ENCODE measurements around the gene PTPRN2.

Gene PTPRN2

DNA sequence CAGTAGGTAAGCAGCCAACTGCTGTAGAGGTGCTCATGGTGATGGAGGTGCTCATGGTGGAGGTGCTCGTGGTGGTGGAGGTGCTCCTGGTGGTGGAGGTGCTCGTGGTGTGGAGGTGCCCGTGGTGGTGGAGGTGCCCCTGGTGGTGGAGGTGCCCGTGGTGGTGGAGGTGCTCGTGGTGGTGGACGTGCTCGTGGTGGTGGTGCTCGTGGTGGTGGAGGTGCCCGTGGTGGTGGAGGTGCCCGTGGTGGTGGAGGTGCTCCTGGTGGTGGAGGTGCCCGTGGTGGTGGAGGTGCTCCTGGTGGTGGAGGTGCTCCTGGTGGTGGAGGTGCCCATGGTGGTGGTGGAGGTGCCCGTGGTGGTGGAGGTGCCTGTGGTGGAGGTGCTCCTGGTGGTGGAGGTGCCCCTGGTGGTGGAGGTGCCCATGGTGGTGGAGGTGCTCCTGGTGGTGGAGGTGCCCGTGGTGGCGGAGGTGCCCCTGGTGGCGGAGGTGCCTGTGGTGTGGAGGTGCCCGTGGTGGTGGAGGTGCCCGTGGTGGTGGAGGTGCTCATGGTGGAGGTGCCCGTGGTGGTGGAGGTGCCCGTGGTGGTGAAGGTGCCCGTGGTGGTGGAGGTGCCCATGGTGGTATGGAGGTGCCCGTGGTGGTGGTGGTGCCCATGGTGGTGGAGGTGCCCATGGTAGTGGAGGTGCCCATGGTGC, 517.3 kb downstream of the PTPRN2 start:
- H3K4me3 ChIP-seq (ENCODE audit: low read depth, low read length): no peak overlapping the region
- no peak for DNase-seq (ENCODE audit: low read depth)
- TF ChIP-seq MYC (IDR thresholded peaks at IDR 0.05; ENCODE audit: low read depth, low read length): no peak
- TF ChIP-seq POLR2A (IDR thresholded peaks at IDR 0.05; ENCODE audit: extremely low read depth, insufficient read length): no peak
- TF ChIP-seq, protein P1, sequence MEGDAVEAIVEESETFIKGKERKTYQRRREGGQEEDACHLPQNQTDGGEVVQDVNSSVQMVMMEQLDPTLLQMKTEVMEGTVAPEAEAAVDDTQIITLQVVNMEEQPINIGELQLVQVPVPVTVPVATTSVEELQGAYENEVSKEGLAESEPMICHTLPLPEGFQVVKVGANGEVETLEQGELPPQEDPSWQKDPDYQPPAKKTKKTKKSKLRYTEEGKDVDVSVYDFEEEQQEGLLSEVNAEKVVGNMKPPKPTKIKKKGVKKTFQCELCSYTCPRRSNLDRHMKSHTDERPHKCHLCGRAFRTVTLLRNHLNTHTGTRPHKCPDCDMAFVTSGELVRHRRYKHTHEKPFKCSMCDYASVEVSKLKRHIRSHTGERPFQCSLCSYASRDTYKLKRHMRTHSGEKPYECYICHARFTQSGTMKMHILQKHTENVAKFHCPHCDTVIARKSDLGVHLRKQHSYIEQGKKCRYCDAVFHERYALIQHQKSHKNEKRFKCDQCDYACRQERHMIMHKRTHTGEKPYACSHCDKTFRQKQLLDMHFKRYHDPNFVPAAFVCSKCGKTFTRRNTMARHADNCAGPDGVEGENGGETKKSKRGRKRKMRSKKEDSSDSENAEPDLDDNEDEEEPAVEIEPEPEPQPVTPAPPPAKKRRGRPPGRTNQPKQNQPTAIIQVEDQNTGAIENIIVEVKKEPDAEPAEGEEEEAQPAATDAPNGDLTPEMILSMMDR (IDR thresholded peaks at IDR 0.05; ENCODE audit: low read depth, low read length): no peak
- TF ChIP-seq, protein P2, sequence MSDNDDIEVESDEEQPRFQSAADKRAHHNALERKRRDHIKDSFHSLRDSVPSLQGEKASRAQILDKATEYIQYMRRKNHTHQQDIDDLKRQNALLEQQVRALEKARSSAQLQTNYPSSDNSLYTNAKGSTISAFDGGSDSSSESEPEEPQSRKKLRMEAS (IDR thresholded peaks at IDR 0.05; ENCODE audit: low read depth, low read length): no peak

DNA sequence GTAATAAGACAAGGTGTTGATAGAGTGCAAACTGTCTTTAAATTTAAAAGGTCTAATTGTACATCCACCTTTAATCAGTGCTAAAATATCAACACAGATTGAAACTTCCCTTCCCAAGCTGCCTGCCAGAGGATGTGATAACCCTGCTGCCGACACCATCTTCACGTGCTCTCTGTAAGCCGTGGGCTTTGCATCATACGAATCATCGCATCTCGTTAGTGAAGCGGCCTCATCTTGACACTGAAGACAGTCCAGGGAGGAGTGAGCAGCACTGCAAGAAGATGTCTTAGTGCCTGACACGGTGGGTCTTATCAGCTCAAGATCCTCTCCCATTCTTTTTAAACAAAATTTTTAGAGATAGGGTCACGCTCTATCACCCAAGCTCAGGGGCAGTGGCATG, 518.8 kb downstream of the PTPRN2 start:
- no peak overlapping the region for H3K4me3 ChIP-seq (ENCODE audit: low read depth, low read length)
- TF ChIP-seq, protein P1 (IDR thresholded peaks at IDR 0.05; ENCODE audit: low read depth, low read length): no peak
- no peak for TF ChIP-seq POLR2A (IDR thresholded peaks at IDR 0.05; ENCODE audit: extremely low read depth, insufficient read length)
- TF ChIP-seq, protein P2 (IDR thresholded peaks at IDR 0.05; ENCODE audit: low read depth, low read length): no peak
- TF ChIP-seq MYC (IDR thresholded peaks at IDR 0.05; ENCODE audit: low read depth, low read length): no peak
- no peak for DNase-seq (ENCODE audit: low read depth)

DNA sequence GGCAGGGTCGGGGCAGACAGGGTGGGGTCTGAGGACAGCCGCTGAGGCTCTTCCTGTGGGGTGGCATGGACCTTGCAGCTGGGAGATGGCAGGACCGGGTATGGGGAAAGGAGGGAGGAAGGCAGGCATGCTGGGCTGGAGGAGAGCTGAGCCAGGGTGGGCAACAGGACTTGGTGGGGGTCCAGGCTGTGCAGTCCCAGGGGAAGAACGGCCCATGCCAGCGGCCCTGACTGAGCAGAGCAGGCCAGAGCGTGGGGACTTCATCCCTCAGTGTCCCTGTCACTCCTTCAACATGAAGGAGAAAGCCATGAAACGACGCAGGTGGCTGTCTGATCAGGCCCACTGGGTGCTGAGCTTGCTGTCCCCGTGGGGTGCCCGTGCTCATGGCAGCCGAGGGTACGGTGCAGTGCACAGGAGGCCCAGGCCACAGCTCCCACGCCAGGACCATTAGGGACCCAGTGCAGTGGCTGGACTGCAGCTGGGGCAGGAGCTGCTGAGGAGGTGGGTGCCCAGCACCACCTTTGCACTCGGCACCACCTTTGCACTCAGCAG, 519.6 kb downstream of the PTPRN2 start:
- H3K4me3 ChIP-seq (ENCODE audit: low read depth, low read length): no peak overlapping the region
- DNase-seq (ENCODE audit: low read depth): no peak
- TF ChIP-seq, protein P2 (IDR thresholded peaks at IDR 0.05; ENCODE audit: low read depth, low read length): no peak
- TF ChIP-seq MYC (IDR thresholded peaks at IDR 0.05; ENCODE audit: low read depth, low read length) (no peak), POLR2A (IDR thresholded peaks at IDR 0.05; ENCODE audit: extremely low read depth, insufficient read length) (no peak)
- TF ChIP-seq, protein P1 (IDR thresholded peaks at IDR 0.05; ENCODE audit: low read depth, low read length): no peak

DNA sequence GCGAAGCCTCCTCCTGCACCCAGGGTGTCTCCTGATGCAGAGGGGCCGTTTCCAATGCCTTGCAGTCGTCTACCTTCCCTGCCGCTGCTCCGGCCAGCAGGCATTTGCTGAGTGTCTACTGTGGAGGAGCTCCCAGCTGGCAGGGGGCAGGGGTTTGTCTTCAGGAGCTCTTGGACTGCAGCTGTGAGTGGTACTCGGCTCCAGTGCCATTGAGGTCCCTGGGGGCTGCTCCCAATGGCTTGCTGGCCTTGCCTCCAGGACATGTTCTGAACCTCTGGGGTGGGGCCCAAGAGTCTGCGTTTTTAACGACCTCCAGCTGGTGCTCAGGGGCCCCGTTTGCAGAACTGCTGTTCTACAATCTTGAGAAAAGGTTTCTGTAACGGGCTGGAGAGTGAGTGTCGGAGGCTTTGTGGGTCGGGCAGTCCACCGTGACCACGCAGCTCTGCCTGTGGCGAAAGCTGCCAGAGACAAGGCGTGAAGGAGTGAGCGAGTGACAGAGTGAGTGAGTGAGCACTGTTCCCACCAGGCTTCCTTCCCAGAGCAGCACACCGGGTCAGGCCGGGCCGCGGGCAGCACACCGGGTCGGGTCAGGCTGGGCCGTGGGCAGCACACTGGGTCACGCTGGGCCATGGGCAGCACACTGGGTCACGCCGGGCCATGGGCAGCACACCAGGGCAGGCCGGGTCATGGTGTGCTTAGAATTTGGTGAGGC, 520.2 kb downstream of the PTPRN2 start:
- DNase-seq (ENCODE audit: low read depth): no peak
- H3K4me3 ChIP-seq (ENCODE audit: low read depth, low read length): no peak overlapping the region
- TF ChIP-seq, protein P2 (IDR thresholded peaks at IDR 0.05; ENCODE audit: low read depth, low read length): no peak
- TF ChIP-seq POLR2A (IDR thresholded peaks at IDR 0.05; ENCODE audit: extremely low read depth, insufficient read length) (no peak), MYC (IDR thresholded peaks at IDR 0.05; ENCODE audit: low read depth, low read length) (no peak)
- TF ChIP-seq, protein P1 (IDR thresholded peaks at IDR 0.05; ENCODE audit: low read depth, low read length): no peak

DNA sequence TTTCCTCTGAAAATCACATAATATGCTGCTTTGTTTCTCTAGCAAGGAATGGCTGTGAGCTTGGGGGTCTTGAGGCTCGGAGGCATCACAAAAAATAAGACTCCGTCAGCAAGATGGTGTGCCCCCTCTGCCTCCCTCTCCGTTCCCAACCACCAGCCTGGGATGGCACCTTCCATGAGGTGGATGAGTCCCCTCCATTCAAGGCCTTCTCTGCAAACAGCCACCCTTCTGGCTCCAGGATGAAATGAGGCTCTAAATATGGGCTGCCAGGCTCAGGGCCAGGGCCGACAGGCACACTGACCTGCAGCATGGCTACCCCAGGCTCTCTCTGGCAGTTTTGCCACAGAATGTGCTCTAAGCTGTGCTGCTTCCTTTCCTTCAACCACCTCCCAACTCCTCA, 521.5 kb downstream of the PTPRN2 start:
- no peak overlapping the region for H3K4me3 ChIP-seq (ENCODE audit: low read depth, low read length)
- TF ChIP-seq, protein P2 (IDR thresholded peaks at IDR 0.05; ENCODE audit: low read depth, low read length): no peak
- no peak for TF ChIP-seq POLR2A (IDR thresholded peaks at IDR 0.05; ENCODE audit: extremely low read depth, insufficient read length)
- no peak for TF ChIP-seq MYC (IDR thresholded peaks at IDR 0.05; ENCODE audit: low read depth, low read length)
- TF ChIP-seq, protein P1 (IDR thresholded peaks at IDR 0.05; ENCODE audit: low read depth, low read length): no peak
- DNase-seq (ENCODE audit: low read depth): no peak
